HG03095 (cell line): Measurements from ENCODE around the gene LDHD.
A peak's percentile ranks its signal among the peaks of the same experiment; 100 is the strongest.

Experiments
- ATAC-seq: cut with Tn5 transposase; IDR thresholded peaks from one replicate; pipeline ENCODE4 v1.9.1; 2021; ENCODE audit warnings: moderate library complexity; ENCODE audit not compliant: unreplicated experiment

Gene LDHD

DNA sequence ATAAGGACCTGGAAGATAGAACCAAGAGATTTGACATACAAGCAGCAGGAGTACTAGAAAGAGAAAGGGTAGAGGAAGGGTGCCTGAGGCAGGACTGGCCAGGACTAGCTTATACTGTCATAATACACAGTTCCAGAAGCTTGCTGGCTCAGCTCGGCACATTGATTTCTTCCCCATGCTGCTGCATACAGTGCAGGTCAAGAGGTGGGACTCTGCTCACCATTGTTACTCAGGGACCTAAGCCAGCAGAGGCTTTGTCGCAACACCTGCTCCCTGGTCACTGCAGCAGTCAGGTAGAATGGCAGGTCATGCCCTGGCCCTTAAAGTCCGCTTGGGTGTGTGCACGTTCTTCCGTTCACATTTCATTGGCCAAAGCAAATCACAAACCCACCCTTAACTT is 32.8 kb downstream of the LDHD start:
- no peak for ATAC-seq

GRCh38 chr16:75081179-75081859 is 35.3 kb downstream of the LDHD start:
- no peak for ATAC-seq

DNA sequence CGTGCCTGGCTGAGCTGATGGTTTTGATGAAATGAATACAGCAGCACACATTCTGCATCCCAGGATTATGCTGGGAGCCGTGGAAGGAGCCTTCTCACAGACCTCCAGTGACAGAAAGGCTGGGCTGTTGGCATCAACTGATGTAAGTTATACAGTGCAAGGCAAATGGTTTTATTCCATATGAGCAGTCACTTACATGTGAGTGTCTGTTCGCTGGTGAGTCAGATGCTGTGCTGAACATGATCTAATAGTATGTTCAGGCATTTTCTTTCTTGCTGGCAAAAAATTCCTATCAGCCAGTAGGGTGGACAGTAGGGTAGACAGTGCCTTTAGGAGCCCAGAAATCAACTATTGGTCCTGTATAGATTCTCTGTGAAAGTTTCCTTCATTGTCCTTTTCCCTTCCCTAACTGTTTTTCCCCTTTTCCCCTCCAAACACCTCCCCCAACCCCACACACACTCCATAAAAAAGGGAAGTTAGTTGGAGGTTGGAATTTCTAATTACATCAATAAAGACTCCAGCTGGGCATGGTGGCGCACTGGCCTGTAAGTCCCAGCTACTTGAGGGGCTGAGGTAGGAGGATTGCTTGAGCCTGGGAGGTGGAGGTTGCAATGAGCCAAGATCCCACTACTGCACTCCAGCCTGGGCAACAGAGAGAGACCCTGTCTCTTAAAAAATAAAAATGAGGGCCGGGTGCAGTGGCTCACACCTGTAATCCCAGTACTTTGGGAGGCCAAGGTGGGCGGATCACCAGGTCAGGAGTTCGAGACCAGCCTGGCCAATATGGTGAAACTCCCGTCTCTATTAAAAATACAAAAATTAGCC is 36.2 kb downstream of the LDHD start:
- ATAC-seq, result no peak

GRCh38 chr16:75079346-75079926 is 37.1 kb downstream of the LDHD start:
- no peak for ATAC-seq

DNA sequence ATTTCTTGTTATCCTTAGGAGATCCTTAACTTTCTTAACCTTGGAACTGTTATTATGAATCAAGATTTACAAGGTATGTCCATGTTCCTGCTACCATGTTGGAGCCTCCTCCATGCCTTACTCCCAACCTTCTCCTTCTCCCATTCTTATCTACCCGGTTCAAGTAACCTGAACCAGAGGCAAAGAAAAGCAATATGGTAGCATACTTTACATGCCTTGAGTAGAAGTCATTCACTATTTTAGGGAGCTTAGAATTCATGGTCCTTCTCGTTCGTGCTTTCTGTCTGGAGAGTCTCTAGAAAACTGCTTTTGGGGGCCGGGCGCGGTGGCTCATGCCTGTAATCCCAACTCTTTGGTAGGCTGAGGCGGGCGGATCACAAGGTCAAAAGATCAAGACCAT is 37.7 kb downstream of the LDHD start:
- ATAC-seq, result no peak

DNA sequence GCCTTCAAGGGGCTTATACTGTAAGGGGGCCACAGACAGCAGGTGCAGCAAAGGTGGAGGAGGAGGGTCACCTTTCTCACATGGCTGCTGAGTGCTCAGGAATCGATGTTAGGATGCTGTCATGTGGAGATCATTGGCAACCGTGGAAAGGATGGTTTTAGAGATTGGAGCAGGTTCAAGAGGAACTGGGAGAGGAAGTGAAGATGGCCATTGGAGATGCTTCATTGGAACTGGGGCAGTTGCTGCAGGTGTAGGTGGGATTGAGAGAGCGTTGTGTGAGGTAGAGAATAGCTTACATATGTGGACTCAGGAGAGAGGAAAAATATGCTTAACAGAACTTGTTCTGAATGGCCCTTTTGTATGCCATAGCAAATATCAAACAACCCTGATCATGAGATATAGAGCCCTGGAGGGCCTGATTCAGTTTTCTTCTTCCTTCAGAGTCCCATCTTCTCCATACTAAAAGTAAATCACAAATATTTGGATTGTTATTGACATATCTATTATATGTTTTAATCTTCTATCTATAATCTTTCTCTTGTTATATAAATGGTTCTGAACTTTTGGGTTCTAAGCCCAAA is 40.8 kb downstream of the LDHD start:
- peak; percentile 17 for ATAC-seq

- ATAC-seq, result peak; percentile 94
Observed at GRCh38 chr16:75074920-75075687, 41.5 kb downstream of the LDHD start.

DNA sequence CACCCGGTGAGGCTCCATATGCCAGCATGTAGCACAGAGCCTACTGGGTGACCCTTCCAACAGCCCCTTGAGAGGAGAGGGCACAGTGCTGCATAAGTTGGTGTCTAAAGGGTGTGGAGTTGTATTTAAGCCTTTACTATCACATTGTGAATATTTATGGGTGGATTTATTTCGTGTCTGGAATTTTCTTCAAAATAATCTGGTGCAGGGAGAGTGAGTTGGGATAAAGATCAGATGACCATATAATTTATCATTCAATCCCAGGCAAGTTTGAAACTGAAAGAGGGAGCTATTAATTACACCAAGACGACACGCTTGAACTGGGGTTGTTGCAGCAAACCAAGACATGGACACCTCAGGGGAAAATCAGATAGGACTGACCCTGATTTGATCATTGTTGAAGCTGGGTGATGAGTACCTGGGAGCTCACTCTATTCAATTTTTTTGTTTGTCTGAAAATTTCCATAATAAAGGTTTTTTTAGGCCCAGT is 42.2 kb downstream of the LDHD start:
- no peak for ATAC-seq

GRCh38 chr16:75073545-75074303 is 42.9 kb downstream of the LDHD start:
- no peak for ATAC-seq

GRCh38 chr16:75072239-75072947 is 44.2 kb downstream of the LDHD start:
- ATAC-seq, result no peak

- ATAC-seq, result no peak
Observed at GRCh38 chr16:75071621-75072020, 45.0 kb downstream of the LDHD start.

- ATAC-seq, result no peak
Observed at GRCh38 chr16:75070012-75070841, 46.4 kb downstream of the LDHD start.

GRCh38 chr16:75068085-75069031 is 48.2 kb downstream of the LDHD start:
- no peak for ATAC-seq

- ATAC-seq, result no peak
Observed at GRCh38 chr16:75066861-75067447, 49.6 kb downstream of the LDHD start.

- ATAC-seq, result no peak
Observed at GRCh38 chr16:75065521-75066149, 50.9 kb downstream of the LDHD start.

DNA sequence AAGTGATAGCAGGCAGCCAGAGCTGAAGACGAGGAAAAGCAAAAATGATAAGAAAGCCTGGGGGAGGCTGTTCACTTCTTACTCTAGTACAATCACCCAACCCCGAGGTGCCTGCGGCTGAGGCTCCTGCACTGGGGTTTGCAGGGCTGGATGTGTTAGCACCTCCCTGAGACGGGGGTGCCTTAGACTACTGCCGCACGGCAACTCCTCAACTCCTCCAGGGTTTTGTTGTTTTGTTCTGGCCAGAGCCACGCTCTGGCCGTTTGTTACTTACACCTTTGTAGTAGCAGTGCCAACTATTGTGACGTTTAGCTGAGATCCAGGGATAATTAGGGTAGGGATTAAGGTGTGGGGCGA is 51.5 kb downstream of the LDHD start:
- ATAC-seq, result no peak
